MM.1S (cell line): Measurements from ENCODE around the gene C11orf42.
A peak's percentile ranks its signal among the peaks of the same experiment; 100 is the strongest.

Experiments used
- EZH2 ChIP-seq: fragments of 300-600 bp; sonication (generic); optimal IDR thresholded peaks from 2 replicates; pipeline ENCODE3; 2017; ENCODE audit warnings: low read depth, mild to moderate bottlenecking, antibody characterized with exemption, low read length, mixed read lengths
- TF ChIP-seq, protein P1 (sequence below): fragments of 300-600 bp; sonication (generic); IDR thresholded peaks from 2 replicates; pipeline ENCODE4 v1.5.1; 2016; ENCODE audit warnings: antibody characterized with exemption, low read length, mixed read lengths

DNA sequence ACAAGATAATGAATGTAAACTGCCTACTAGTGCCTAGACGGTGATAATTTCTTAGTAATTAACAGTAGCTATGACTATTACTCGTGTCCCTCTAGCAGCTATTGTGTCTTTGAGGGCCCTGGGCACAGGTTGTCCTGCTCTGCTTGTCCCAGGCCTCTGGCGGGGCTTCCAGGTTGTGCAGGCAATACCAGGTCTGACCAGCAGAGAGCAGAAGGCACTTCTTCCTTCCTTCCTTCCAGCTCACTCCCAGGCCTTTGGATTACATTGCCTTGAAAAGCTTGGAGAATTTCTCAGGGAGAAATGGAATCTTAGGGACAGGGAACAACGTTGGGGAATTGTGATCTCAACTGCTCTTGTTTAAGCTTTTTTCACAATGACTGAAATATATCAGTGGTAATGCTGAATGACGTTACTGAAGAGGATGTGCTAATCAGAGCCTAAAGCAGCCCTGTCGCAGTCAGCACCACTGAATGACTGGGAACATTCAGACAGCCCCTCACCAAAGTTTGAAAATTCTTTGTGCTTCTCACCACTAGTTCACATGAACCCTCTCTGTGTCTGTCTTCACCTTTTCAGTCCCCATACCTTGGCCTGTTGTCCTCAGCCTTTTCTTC is 45.9 kb downstream of the C11orf42 start:
- TF ChIP-seq, protein P1, sequence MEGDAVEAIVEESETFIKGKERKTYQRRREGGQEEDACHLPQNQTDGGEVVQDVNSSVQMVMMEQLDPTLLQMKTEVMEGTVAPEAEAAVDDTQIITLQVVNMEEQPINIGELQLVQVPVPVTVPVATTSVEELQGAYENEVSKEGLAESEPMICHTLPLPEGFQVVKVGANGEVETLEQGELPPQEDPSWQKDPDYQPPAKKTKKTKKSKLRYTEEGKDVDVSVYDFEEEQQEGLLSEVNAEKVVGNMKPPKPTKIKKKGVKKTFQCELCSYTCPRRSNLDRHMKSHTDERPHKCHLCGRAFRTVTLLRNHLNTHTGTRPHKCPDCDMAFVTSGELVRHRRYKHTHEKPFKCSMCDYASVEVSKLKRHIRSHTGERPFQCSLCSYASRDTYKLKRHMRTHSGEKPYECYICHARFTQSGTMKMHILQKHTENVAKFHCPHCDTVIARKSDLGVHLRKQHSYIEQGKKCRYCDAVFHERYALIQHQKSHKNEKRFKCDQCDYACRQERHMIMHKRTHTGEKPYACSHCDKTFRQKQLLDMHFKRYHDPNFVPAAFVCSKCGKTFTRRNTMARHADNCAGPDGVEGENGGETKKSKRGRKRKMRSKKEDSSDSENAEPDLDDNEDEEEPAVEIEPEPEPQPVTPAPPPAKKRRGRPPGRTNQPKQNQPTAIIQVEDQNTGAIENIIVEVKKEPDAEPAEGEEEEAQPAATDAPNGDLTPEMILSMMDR, result peak; percentile 74
- no peak for TF ChIP-seq EZH2
